ENCODE data around the gene WNT7B.

WNT7B gene

DNA sequence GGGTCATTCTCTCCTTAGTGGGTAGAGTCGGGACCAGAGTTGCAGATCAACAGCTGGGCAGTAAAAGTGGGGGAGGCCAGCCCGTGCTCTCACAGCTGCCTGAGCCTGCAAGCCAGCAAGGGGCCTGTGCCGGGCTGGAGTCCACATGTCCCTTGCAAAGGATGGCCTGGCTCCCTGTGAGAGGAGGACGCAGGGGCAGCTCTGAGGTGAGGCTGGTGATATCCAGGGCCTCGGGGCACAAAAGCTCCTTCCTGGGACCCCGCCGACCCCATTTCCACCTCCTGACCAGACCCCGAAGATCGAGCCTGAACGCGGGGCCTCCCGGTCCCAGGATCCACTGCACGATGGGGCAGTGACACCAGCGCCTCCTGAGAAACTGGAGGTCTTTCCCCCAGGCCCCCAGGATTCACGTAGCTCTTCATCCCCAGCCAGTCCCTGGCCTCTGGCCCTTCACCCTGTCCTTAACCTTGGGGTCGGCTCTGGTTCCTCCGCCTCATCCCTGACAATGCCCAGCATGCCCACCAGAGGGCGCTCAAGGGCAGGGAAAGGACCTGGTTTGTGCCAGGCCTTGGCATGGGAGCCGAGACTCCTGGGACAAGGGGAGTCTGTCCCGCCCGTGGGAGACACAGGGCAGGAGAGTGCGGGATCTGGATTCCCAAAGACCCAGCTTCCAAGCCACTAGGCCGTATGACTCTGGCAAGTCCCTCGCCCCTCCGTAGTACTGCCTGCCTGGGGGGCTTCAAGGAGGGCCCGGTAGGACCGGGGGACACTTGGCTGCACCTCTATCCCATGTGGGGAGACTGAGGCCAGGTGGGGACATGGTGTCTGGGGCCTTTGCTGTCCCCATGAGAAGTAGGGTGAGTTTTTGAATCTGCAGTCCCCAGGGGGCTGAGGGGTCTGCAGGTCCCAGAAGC is 17.8 kb upstream of the WNT7B start:
- no peaks in the 10 kb centered on the region for H3K36me3 ChIP-seq (replicated peaks)
- no peak overlapping the region for H3K27ac ChIP-seq
- TF ChIP-seq, protein P1, sequence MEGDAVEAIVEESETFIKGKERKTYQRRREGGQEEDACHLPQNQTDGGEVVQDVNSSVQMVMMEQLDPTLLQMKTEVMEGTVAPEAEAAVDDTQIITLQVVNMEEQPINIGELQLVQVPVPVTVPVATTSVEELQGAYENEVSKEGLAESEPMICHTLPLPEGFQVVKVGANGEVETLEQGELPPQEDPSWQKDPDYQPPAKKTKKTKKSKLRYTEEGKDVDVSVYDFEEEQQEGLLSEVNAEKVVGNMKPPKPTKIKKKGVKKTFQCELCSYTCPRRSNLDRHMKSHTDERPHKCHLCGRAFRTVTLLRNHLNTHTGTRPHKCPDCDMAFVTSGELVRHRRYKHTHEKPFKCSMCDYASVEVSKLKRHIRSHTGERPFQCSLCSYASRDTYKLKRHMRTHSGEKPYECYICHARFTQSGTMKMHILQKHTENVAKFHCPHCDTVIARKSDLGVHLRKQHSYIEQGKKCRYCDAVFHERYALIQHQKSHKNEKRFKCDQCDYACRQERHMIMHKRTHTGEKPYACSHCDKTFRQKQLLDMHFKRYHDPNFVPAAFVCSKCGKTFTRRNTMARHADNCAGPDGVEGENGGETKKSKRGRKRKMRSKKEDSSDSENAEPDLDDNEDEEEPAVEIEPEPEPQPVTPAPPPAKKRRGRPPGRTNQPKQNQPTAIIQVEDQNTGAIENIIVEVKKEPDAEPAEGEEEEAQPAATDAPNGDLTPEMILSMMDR (IDR thresholded peaks at IDR 0.05; ENCODE audit: low read depth, low read length, missing control alignments): peak; percentile 97
- in situ Hi-C loops (cut with HindIII; ENCODE audit: low pct_ligation_motif_present, low sequenced_read_pairs): no loop called here
- H3K4me3 ChIP-seq (ENCODE audit: low read depth, low read length): no peak overlapping the region
- DNase-seq: no peak
- no peaks in the 10 kb centered on the region for H3K27me3 ChIP-seq (replicated peaks)

DNA sequence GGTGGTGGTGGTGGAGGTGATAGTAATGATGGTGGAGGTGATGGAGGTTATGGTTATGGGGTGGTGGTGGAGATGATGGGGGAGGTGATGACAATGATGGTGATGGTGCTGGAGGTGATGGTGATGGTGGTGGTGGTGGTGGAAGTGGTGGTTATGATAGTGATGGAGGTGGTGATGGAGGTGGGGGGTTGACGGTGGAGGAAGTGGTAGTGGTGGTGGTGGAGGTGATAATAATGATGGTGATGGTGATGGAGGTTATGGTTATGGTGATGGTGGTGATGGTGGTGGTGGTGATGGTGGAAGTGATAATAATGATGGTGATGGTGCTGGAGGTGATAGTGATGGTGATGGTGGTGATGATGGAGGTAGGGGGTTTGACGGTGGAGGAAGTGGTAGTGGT is 16.9 kb upstream of the WNT7B start:
- Histone ChIP-seq H3K36me3 (replicated peaks) (no peaks in the 10 kb centered on the region), H3K4me3 (ENCODE audit: low read depth, low read length) (no peak overlapping the region), H3K27ac (no peak overlapping the region), H3K27me3 (replicated peaks) (no peaks in the 10 kb centered on the region)
- TF ChIP-seq, protein P1 (IDR thresholded peaks at IDR 0.05; ENCODE audit: low read depth, low read length, missing control alignments): no peak
- in situ Hi-C loops (cut with HindIII; ENCODE audit: low pct_ligation_motif_present, low sequenced_read_pairs): no loop called here
- DNase-seq: no peak

DNA sequence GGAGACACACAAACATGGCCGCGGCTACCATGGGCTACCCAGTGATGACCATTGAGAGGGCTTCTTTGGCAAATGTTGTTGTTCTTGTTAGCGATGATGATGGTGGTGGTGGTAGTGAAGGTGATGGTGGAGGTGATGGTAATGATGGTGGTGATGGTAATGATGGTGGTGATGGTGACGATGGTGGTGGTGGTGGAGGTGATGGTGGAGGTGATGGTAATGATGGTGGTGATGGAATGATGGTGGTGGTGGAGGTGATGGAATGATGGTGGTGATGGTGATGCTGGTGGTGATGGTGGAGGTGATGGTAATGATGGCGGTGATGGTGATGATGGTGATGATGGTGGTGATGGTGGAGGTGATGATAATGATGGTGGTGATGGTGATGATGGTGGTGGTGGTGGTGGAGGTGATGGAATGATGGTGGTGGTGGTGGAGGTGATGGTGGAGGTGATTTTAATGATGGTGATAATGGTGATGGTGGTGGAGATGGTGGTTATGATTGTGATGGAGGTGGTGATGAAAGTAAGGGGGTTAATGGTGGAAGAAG is 16.3 kb upstream of the WNT7B start:
- Histone ChIP-seq H3K36me3 (replicated peaks) (no peaks in the 10 kb centered on the region), H3K4me3 (ENCODE audit: low read depth, low read length) (no peak overlapping the region), H3K27me3 (replicated peaks) (no peaks in the 10 kb centered on the region), H3K27ac (no peak overlapping the region)
- no peak for DNase-seq
- TF ChIP-seq, protein P1 (IDR thresholded peaks at IDR 0.05; ENCODE audit: low read depth, low read length, missing control alignments): no peak
- in situ Hi-C loops (cut with HindIII; ENCODE audit: low pct_ligation_motif_present, low sequenced_read_pairs): no loop called here

DNA sequence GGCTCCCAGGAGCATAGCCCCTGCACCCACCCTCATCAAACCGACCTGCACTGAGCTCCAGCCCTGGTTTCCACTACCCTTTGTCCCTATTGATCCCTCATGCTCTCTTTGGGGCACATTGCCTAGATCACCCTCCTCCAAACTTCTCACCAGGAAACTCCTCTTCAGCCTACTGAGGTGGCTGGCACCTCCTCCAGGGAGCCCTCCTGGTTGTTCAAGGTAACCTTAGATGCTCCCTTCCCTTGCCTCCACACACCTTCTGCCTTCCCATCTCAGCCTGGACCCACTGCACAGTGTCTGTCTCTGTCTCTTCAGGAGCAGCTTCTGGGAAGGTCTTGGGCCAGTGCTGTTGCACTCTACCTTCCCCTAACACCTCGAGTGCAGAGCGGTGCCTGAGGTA is 15.8 kb upstream of the WNT7B start:
- in situ Hi-C loops (cut with HindIII; ENCODE audit: low pct_ligation_motif_present, low sequenced_read_pairs): no loop called here
- Histone ChIP-seq H3K27me3 (replicated peaks) (no peaks in the 10 kb centered on the region), H3K27ac (no peak overlapping the region), H3K4me3 (ENCODE audit: low read depth, low read length) (no peak overlapping the region), H3K36me3 (replicated peaks) (no peaks in the 10 kb centered on the region)
- TF ChIP-seq, protein P1 (IDR thresholded peaks at IDR 0.05; ENCODE audit: low read depth, low read length, missing control alignments): no peak
- DNase-seq: no peak

DNA sequence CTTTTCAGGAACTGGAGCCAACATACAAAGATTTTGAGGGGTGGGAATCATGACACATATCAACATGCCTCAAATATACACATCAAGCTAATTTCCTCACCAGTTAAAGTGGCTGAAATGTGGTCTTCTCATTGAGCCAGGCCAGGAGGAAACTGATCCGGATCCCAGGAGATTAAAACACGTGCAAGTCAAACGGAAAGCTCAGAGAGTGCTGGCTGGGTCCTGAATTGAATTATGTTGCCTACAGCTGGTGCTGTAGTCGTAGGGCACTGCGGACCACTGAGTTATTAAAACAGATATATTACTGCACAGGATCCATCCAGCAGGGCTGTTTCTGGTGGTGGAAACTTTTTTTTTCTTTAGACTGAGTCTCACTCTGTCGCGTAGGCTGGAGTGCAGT is 14.1 kb upstream of the WNT7B start:
- TF ChIP-seq, protein P1 (IDR thresholded peaks at IDR 0.05; ENCODE audit: low read depth, low read length, missing control alignments): no peak
- no peak for DNase-seq
- in situ Hi-C loops (cut with HindIII; ENCODE audit: low pct_ligation_motif_present, low sequenced_read_pairs): no loop called here

More for the DNA sequence above, 14.1 kb upstream of the WNT7B start:
- Histone ChIP-seq H3K4me3 (ENCODE audit: low read depth, low read length) (no peak overlapping the region), H3K36me3 (replicated peaks) (no peaks in the 10 kb centered on the region), H3K27me3 (replicated peaks) (no peaks in the 10 kb centered on the region), H3K27ac (no peak overlapping the region)

Data from brain microvascular endothelial cell (primary cell).